ENCODE measurements around the gene ID1.

ID1 gene

GRCh38 chr20:31581391-31581790 lies 23.7 kb upstream of the ID1 start:
- H3K4me3 ChIP-seq (ENCODE audit: low read depth, low read length): no peak overlapping the region
- TF ChIP-seq, protein P1, sequence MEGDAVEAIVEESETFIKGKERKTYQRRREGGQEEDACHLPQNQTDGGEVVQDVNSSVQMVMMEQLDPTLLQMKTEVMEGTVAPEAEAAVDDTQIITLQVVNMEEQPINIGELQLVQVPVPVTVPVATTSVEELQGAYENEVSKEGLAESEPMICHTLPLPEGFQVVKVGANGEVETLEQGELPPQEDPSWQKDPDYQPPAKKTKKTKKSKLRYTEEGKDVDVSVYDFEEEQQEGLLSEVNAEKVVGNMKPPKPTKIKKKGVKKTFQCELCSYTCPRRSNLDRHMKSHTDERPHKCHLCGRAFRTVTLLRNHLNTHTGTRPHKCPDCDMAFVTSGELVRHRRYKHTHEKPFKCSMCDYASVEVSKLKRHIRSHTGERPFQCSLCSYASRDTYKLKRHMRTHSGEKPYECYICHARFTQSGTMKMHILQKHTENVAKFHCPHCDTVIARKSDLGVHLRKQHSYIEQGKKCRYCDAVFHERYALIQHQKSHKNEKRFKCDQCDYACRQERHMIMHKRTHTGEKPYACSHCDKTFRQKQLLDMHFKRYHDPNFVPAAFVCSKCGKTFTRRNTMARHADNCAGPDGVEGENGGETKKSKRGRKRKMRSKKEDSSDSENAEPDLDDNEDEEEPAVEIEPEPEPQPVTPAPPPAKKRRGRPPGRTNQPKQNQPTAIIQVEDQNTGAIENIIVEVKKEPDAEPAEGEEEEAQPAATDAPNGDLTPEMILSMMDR (IDR thresholded peaks at IDR 0.05; ENCODE audit: borderline replicate concordance, insufficient read depth, low read depth, low read length): no peak

- no peak overlapping the region for H3K4me3 ChIP-seq (ENCODE audit: low read depth, low read length)
- TF ChIP-seq, protein P1 (IDR thresholded peaks at IDR 0.05; ENCODE audit: borderline replicate concordance, insufficient read depth, low read depth, low read length): no peak
Measured at GRCh38 chr20:31587545-31588389, 17.3 kb upstream of the ID1 start.

GRCh38 chr20:31590717-31591225 lies 14.3 kb upstream of the ID1 start:
- TF ChIP-seq, protein P1 (IDR thresholded peaks at IDR 0.05; ENCODE audit: borderline replicate concordance, insufficient read depth, low read depth, low read length): no peak

GRCh38 chr20:31593221-31594001 lies 11.7 kb upstream of the ID1 start:
- TF ChIP-seq, protein P1 (IDR thresholded peaks at IDR 0.05; ENCODE audit: borderline replicate concordance, insufficient read depth, low read depth, low read length): no peak
- no peak overlapping the region for H3K4me3 ChIP-seq (ENCODE audit: low read depth, low read length)

More at GRCh38 chr20:31590717-31591225, 14.3 kb upstream of the ID1 start:
- no peak overlapping the region for H3K4me3 ChIP-seq (ENCODE audit: low read depth, low read length)

GRCh38 chr20:31594002-31594557 lies 11.0 kb upstream of the ID1 start:
- TF ChIP-seq, protein P1 (IDR thresholded peaks at IDR 0.05; ENCODE audit: borderline replicate concordance, insufficient read depth, low read depth, low read length): no peak
- H3K4me3 ChIP-seq (ENCODE audit: low read depth, low read length): no peak overlapping the region

- TF ChIP-seq, protein P1 (IDR thresholded peaks at IDR 0.05; ENCODE audit: borderline replicate concordance, insufficient read depth, low read depth, low read length): no peak
- H3K4me3 ChIP-seq (ENCODE audit: low read depth, low read length): no peak overlapping the region
Measured at GRCh38 chr20:31594558-31595379, 10.3 kb upstream of the ID1 start.

All from GM12875 (cell line).